IMR-90 (cell line): ENCODE data around the gene NET1.

Source experiments
- CTCF ChIP-seq: conservative IDR thresholded peaks from 2 replicates; pipeline ENCODE4 v1.5.1; 2012; ENCODE audit warnings: mild to moderate bottlenecking, low read depth, low read length, improper control_type of control experiment
- MAFK ChIP-seq: IDR thresholded peaks from 2 replicates; pipeline ENCODE4 v1.6.1; 2012; ENCODE audit warnings: low read depth, low read length, improper control_type of control experiment
- RFX5 ChIP-seq: IDR thresholded peaks from 2 replicates; pipeline ENCODE4 v1.8.0; 2012; ENCODE audit warnings: low read depth, mild to moderate bottlenecking, low read length, moderate library complexity
- SMC3 ChIP-seq: fragments of 150-350 bp; IDR thresholded peaks from 2 replicates; pipeline ENCODE4 v1.6.1; 2016; ENCODE audit warnings: low read depth, mild to moderate bottlenecking, antibody characterized with exemption, low read length, moderate library complexity

GRCh38 chr10:5393529-5393928 lies 18.8 kb upstream of the NET1 start:
- TF ChIP-seq CTCF (no peak), RFX5 (no peak), MAFK (no peak), SMC3 (no peak)
